HEK293 (cell line): ENCODE data around the gene GPR135.

Source experiments
- CTCF ChIA-PET: fragments of 350-600 bp; formaldehyde crosslinking; extraction: SDS; loops from one replicate; lab custom pipeline; 2021; ENCODE audit warnings: antibody characterized with exemption; lab: Yijun Ruan, JAX
- POLR2A ChIA-PET: fragments of 300-600 bp; formaldehyde crosslinking; extraction: SDS; loops from one replicate; lab custom pipeline; 2020; ENCODE audit warnings: antibody characterized with exemption, inconsistent platforms; lab: Yijun Ruan, JAX
- H3K27ac ChIP-seq: fragments of 200-500 bp; sonication (Bioruptor generic); 2 replicates; pipeline ENCODE4 v1.5.1; 2014; ENCODE audit warnings: low read depth, low read length, control low read depth, inconsistent platforms; ENCODE audit errors: extremely low read depth
- H3K36me3 ChIP-seq, 2 experiments: fragments of 200-500 bp in 1 of 2; sonication (Bioruptor generic) in 1 of 2; 1 replicate in 1 of 2; 2 replicates in 1 of 2; pipeline ENCODE4 v1.5.1; 2014 to 2017; ENCODE audit warnings: inconsistent platforms in 2 of 2, low read length in 2 of 2; ENCODE audit not compliant: control insufficient read depth in 2 of 2, insufficient read depth in 1 of 2
- H3K4me1 ChIP-seq: fragments of 200-500 bp; sonication (Bioruptor generic); 2 replicates; pipeline ENCODE4 v1.5.1; 2014; ENCODE audit warnings: mild to moderate bottlenecking, low read length, inconsistent platforms; ENCODE audit not compliant: control insufficient read depth, insufficient read depth
- H3K4me3 ChIP-seq: 2 replicates; pipeline ENCODE4 v1.5.1; 2011; ENCODE audit warnings: low read depth, mild to moderate bottlenecking, control low read depth, low read length, moderate library complexity
- H3K9me3 ChIP-seq: fragments of 200-500 bp; sonication (Bioruptor generic); 2 replicates; pipeline ENCODE4 v1.5.1; 2014; ENCODE audit warnings: low read depth, low read length, inconsistent platforms; ENCODE audit not compliant: control insufficient read depth, insufficient read depth
- BCL11B ChIP-seq: fragments of 450-650 bp; formaldehyde crosslinking; IDR thresholded peaks from 2 replicates; pipeline ENCODE4 v1.5.1; 2016; ENCODE audit warnings: low read depth, missing biosample characterization, missing genetic modification characterization
- EGR2 ChIP-seq: fragments of 450-650 bp; formaldehyde crosslinking; IDR thresholded peaks from 2 replicates; pipeline ENCODE4 v1.5.1; 2016; ENCODE audit warnings: low read depth, missing biosample characterization, missing genetic modification characterization
- KLF16 ChIP-seq: fragments of 450-650 bp; formaldehyde crosslinking; IDR thresholded peaks from 2 replicates; pipeline ENCODE4 v1.5.1; 2017; ENCODE audit warnings: missing biosample characterization, missing genetic modification characterization
- PRDM10 ChIP-seq: fragments of 450-650 bp; formaldehyde crosslinking; IDR thresholded peaks from 2 replicates; pipeline ENCODE4 v1.5.1; 2016; ENCODE audit warnings: missing biosample characterization, missing genetic modification characterization
- REST ChIP-seq: fragments of 450-650 bp; formaldehyde crosslinking; IDR thresholded peaks from 2 replicates; pipeline ENCODE4 v1.5.1; 2016; ENCODE audit warnings: missing biosample characterization, missing genetic modification characterization
- SP2 ChIP-seq: fragments of 450-650 bp; formaldehyde crosslinking; IDR thresholded peaks from 2 replicates; pipeline ENCODE4 v1.5.1; 2016; ENCODE audit warnings: missing biosample characterization, missing genetic modification characterization
- ZBTB10 ChIP-seq: fragments of 450-650 bp; formaldehyde crosslinking; IDR thresholded peaks from 2 replicates; pipeline ENCODE4 v1.5.1; 2016; ENCODE audit warnings: missing biosample characterization, missing genetic modification characterization
- ZBTB20 ChIP-seq: fragments of 450-650 bp; formaldehyde crosslinking; IDR thresholded peaks from 2 replicates; pipeline ENCODE4 v1.5.1; 2016; ENCODE audit warnings: missing biosample characterization, missing genetic modification characterization
- ZBTB48 ChIP-seq: fragments of 450-650 bp; formaldehyde crosslinking; IDR thresholded peaks from 2 replicates; pipeline ENCODE4 v1.5.1; 2016; ENCODE audit warnings: missing biosample characterization, missing genetic modification characterization
- ZBTB8A ChIP-seq: fragments of 450-650 bp; formaldehyde crosslinking; IDR thresholded peaks from 2 replicates; pipeline ENCODE4 v1.5.1; 2016; ENCODE audit warnings: missing biosample characterization, missing genetic modification characterization
- ZIC2 ChIP-seq: fragments of 450-650 bp; formaldehyde crosslinking; IDR thresholded peaks from 2 replicates; pipeline ENCODE4 v1.5.1; 2016; ENCODE audit warnings: missing biosample characterization, missing genetic modification characterization
- ZNF184 ChIP-seq: fragments of 450-650 bp; IDR thresholded peaks from 2 replicates; pipeline ENCODE4 v1.5.1; 2018; ENCODE audit warnings: missing biosample characterization, mild to moderate bottlenecking, missing genetic modification characterization
- ZNF335 ChIP-seq: fragments of 450-650 bp; formaldehyde crosslinking; conservative IDR thresholded peaks from 2 replicates; pipeline ENCODE4 v1.5.1; 2016; ENCODE audit warnings: missing biosample characterization, missing genetic modification characterization
- ZNF350 ChIP-seq: fragments of 450-650 bp; formaldehyde crosslinking; IDR thresholded peaks from 2 replicates; pipeline ENCODE4 v1.5.0; 2017; ENCODE audit warnings: missing biosample characterization, mild to moderate bottlenecking, missing genetic modification characterization
- ZNF449 ChIP-seq: fragments of 450-650 bp; formaldehyde crosslinking; IDR thresholded peaks from 2 replicates; pipeline ENCODE4 v1.5.1; 2017; ENCODE audit warnings: missing biosample characterization, mild to moderate bottlenecking, missing genetic modification characterization, moderate library complexity
- ZNF660 ChIP-seq: fragments of 450-650 bp; IDR thresholded peaks from 2 replicates; pipeline ENCODE4 v1.5.1; 2018; ENCODE audit warnings: missing biosample characterization, mild to moderate bottlenecking, missing genetic modification characterization
- ZSCAN4 ChIP-seq: fragments of 450-650 bp; formaldehyde crosslinking; IDR thresholded peaks from 2 replicates; pipeline ENCODE4 v1.5.1; 2017; ENCODE audit warnings: missing biosample characterization, missing genetic modification characterization

Gene GPR135

GRCh38 chr14:59484639-59485175, 19.5 kb upstream of the GPR135 start:
- H3K4me3 ChIP-seq: peak overlapping the region; percentile 84
- TF ChIP-seq ZBTB48 (tag by site-specific recombination): peak; percentile 45; the same call in 1 of the 2 replicates
- TF ChIP-seq SP2 (tag by site-specific recombination): peak; percentile 56
- 0 out of 2 replicates have a peak, but pooled peaks have one; percentile 28 for TF ChIP-seq ZBTB20 (tag by site-specific recombination)
- peak; percentile 57; the same call in 1 of the 2 replicates for TF ChIP-seq PRDM10 (tag by site-specific recombination)
- TF ChIP-seq ZNF660: 0 out of 2 replicates have a peak, but pooled peaks have one; percentile 17
- no peak for TF ChIP-seq ZNF350 (tag by site-specific recombination)
- TF ChIP-seq BCL11B: peak; percentile 75; the same call in 1 of the 2 replicates
- TF ChIP-seq KLF16 (tag by site-specific recombination): no peak
- TF ChIP-seq ZNF184 (tag by site-specific recombination): no peak
- no peak for TF ChIP-seq ZSCAN4
- TF ChIP-seq ZNF335 (tag by site-specific recombination): 0 out of 2 replicates have a peak, but pooled peaks have one; percentile 71
- TF ChIP-seq, all 188 proteins: peak for 7
- 0 out of 2 replicates have a peak, but pooled peaks cover 3% of the 10 kb centered on the region for H3K4me1 ChIP-seq
- CTCF ChIA-PET: interaction anchor here (0.9 to 1.9 kb wide), 5 partner anchors 10 to 22 kb away, joined by 3 to 7 read pairs (median 4); partner anchors contain the start of gene GPR135
- POLR2A ChIA-PET: interaction anchor here (0.8 to 2.4 kb wide), 10 partner anchors 9 to 764 kb away, joined by 3 to 18 read pairs (median 3); partner anchors contain the start of genes DAAM1, DHRS7, GPR135 and LRRC9
- H3K36me3 ChIP-seq: peaks cover 23 to 33% of the 10 kb centered on the region in 2 experiments
- H3K9me3 ChIP-seq: no peaks in the 10 kb centered on the region
- peak overlapping the region; percentile 84 for H3K27ac ChIP-seq

- Histone ChIP-seq H3K4me3 (peak within 1 kb of the TSS; percentile 84), H3K36me3 (peaks cover 16 to 28% of the 10 kb centered on the region in 2 experiments), H3K4me1 (0 out of 2 replicates have a peak, but pooled peaks cover 3% of the 10 kb centered on the region), H3K9me3 (no peaks in the 10 kb centered on the region), H3K27ac (peak within 1 kb of the TSS; percentile 84)
- ChIA-PET POLR2A (interaction anchor here (0.8 to 2.4 kb wide), 12 partner anchors 9 to 765 kb away, joined by 3 to 18 read pairs (median 3); partner anchors contain the start of genes DAAM1, DHRS7, GPR135 and LRRC9), CTCF (interaction anchor here (0.7 to 1.9 kb wide), 8 partner anchors 9 to 701 kb away, joined by 3 to 7 read pairs (median 4); partner anchors contain the start of gene GPR135)
- TF ChIP-seq REST (peak; percentile 96), ZBTB8A (tag by site-specific recombination) (peak; percentile 65), KLF16 (tag by site-specific recombination) (peak; percentile 92), ZBTB10 (peak; percentile 41; the same call in 1 of the 2 replicates), EGR2 (tag by site-specific recombination) (peak; percentile 51), ZIC2 (peak; percentile 72), ZNF449 (peak; percentile 45; the same call in 1 of the 2 replicates)
Measured at GRCh38 chr14:59483819-59484638, 18.8 kb upstream of the GPR135 start, which contains the start of the genes JKAMP and L3HYPDH. Gene JKAMP (plus strand): TSS chr14:59484517. CDS start chr14:59484590, 73 bp downstream. Gene L3HYPDH (minus strand): TSS chr14:59484408. CDS start chr14:59484316, 92 bp downstream.
